Transverse colon (tissue), 4 donors: ENCODE measurements around the gene NUDT15. TPM values are rescaled to one million over a fixed set of nuclear protein-coding genes. Genes with fewer than 3 reads are reported as not detected.

Source experiments
- DNase-seq: peaks from one replicate; pipeline ENCODE4 v3.0.0-alpha.2; 2019
- H3K27ac ChIP-seq, 4 donors: fragments of 200-600 bp; sonication (generic); 2 replicates each; pipeline ENCODE4 v1.5.1; 2016 to 2018; ENCODE audit warnings: inconsistent platforms in 4 of 4
- H3K27me3 ChIP-seq: fragments of 200-600 bp; sonication (generic); 2 replicates; pipeline ENCODE4 v1.5.1; 2017; ENCODE audit warnings: inconsistent platforms
- H3K36me3 ChIP-seq, 4 donors: fragments of 200-600 bp; sonication (generic); 2 replicates each; pipeline ENCODE4 v1.5.1; 2017 to 2019; ENCODE audit warnings: inconsistent platforms in 4 of 4
- H3K4me1 ChIP-seq, 4 donors: fragments of 200-600 bp; sonication (generic); 2 replicates each; pipeline ENCODE4 v1.5.1; 2017 to 2020; ENCODE audit warnings: inconsistent platforms in 4 of 4
- H3K4me3 ChIP-seq, 4 donors: fragments of 200-600 bp; sonication (generic); 1 replicate in 1 of 4; 2 replicates in 3 of 4; pipeline versions ENCODE4 v1.5.1 to v1.6.1; 2017 to 2019; ENCODE audit warnings: inconsistent platforms in 4 of 4
- H3K9me3 ChIP-seq, 2 donors: fragments of 200-600 bp; sonication (generic); 2 replicates each; pipeline ENCODE4 v1.5.1; 2017 to 2019; ENCODE audit warnings: inconsistent platforms in 2 of 2
- CTCF ChIP-seq, 5 experiments: fragments of 200-600 bp in 3 of 5; fragments of 450-650 bp in 2 of 5; sonication (generic) in 3 of 5; IDR thresholded peaks; 1 replicate in 2 of 5; 2 replicates in 3 of 5; pipeline ENCODE4 v1.5.1; 2016 to 2017; ENCODE audit warnings: antibody characterized with exemption in 5 of 5, inconsistent platforms in 3 of 5, mild to moderate bottlenecking in 2 of 5, moderate library complexity in 1 of 5
- EP300 ChIP-seq: sonication (generic); formaldehyde crosslinking; IDR thresholded peaks from one replicate; pipeline ENCODE4 v1.6.1; 2017; ENCODE audit warnings: antibody characterized with exemption, low read depth
- POLR2A ChIP-seq: fragments of 450-650 bp; IDR thresholded peaks from one replicate; pipeline ENCODE4 v1.6.1; 2016; ENCODE audit warnings: antibody characterized with exemption, mild to moderate bottlenecking, moderate library complexity
- POLR2AphosphoS5 ChIP-seq, 3 donors: sonication (generic); formaldehyde crosslinking; IDR thresholded peaks; one replicate each; pipeline ENCODE4 v1.6.1; 2016; ENCODE audit warnings: antibody characterized with exemption in 3 of 3
- WGBS, 2 donors: methylation state at CpG; one replicate each; pipeline ENCODE4 v1.1.5; 2018; ENCODE audit warnings: low coverage in 1 of 2; 5-methylcytosine and 5-hydroxymethylcytosine counted together
- in situ Hi-C, 4 donors: fragments of 200-750 bp; cut with MboI; loops; one replicate each; pipeline versions ENCODE4 v1.15.0 to v1.15.1; 2017; ENCODE audit warnings: low sequenced_read_pairs in 3 of 4, low pct_ligation_motif_present in 1 of 4, low pct_unique_long_range_greater_than_20kb in 1 of 4
- intact Hi-C: fragments of 100-400 bp; cut with DNase I; formaldehyde crosslinking; loops from one replicate; pipeline ENCODE4 v1.15.1; 2023; ENCODE audit warnings: low total_unique reads
- total RNA-seq, 4 donors: library from RNA; depleted of rRNA; stranded (reverse); fragments of >200 nt; gene quantifications; one replicate each; pipeline ENCODE4 v1.1.0, GENCODE V29; 2016

NUDT15 gene
- total RNA-seq, 4 donors from 2014 or later = 0.40 to 16.1 (median 11.4) TPM

GRCh38 chr13:48042894-48043293 is 5.4 kb downstream of the NUDT15 start:
- no peaks in the 10 kb centered on the region for H3K9me3 ChIP-seq
- TF ChIP-seq POLR2A (no peak), POLR2AphosphoS5 (IDR thresholded peaks at IDR 0.05) (no peak), EP300 (no peak), CTCF (IDR thresholded peaks at IDR 0.05) (no peak)
- peak overlapping the region; percentile 56 to 73 (median 68) for H3K27ac ChIP-seq
- in situ Hi-C loops (no loop called here), intact Hi-C loops (no loop called here)
- H3K4me3 ChIP-seq = no peak overlapping the region
- peaks cover 0 to 4% (median 0%) of the 10 kb centered on the region in 4 donors for H3K36me3 ChIP-seq
- peaks cover 0 to 62% (median 26%) of the 10 kb centered on the region in 4 donors for H3K4me1 ChIP-seq
- no peaks in the 10 kb centered on the region for H3K27me3 ChIP-seq
- peak; percentile 22 for DNase-seq
- WGBS, 2 donors = 46 to 51% methylated on average over 2 of the region's 2 CpGs

- no peak overlapping the region for H3K4me3 ChIP-seq
- H3K4me1 ChIP-seq = peaks cover 0 to 53% (median 19%) of the 10 kb centered on the region in 4 donors
- H3K27me3 ChIP-seq = no peaks in the 10 kb centered on the region
- in situ Hi-C loops (no loop called here), intact Hi-C loops (no loop called here)
- TF ChIP-seq POLR2A = no peak
- no peak for TF ChIP-seq EP300
- TF ChIP-seq CTCF (IDR thresholded peaks at IDR 0.05) = no peak
- TF ChIP-seq POLR2AphosphoS5 (IDR thresholded peaks at IDR 0.05) = no peak
- H3K36me3 ChIP-seq = peaks cover 0 to 10% (median 0%) of the 10 kb centered on the region in 4 donors
- H3K27ac ChIP-seq = peak overlapping the region; percentile 55 to 73 (median 64)
- no peak for DNase-seq
- no peaks in the 10 kb centered on the region for H3K9me3 ChIP-seq
Observed at GRCh38 chr13:48043789-48044503, 6.4 kb downstream of the NUDT15 start.

- DNase-seq = no peak
- no peak overlapping the region for H3K4me3 ChIP-seq
- WGBS, 2 donors = 80 to 96% methylated on average over 2 to 3 of the region's 3 CpGs
- H3K27ac ChIP-seq = no peak overlapping the region
- H3K9me3 ChIP-seq = no peaks in the 10 kb centered on the region
- H3K36me3 ChIP-seq = peaks cover 0 to 19% (median 5%) of the 10 kb centered on the region in 4 donors
- TF ChIP-seq POLR2A (no peak), CTCF (IDR thresholded peaks at IDR 0.05) (no peak), EP300 (no peak), POLR2AphosphoS5 (IDR thresholded peaks at IDR 0.05) (no peak)
- no peaks in the 10 kb centered on the region for H3K27me3 ChIP-seq
- intact Hi-C loops = no loop called here
- H3K4me1 ChIP-seq = no peaks in the 10 kb centered on the region
- in situ Hi-C loops = no loop called here
Observed at GRCh38 chr13:48050550-48050949, 13.0 kb downstream of the NUDT15 start.

GRCh38 chr13:48054601-48055000 is 17.1 kb downstream of the NUDT15 start:
- Histone ChIP-seq H3K4me1 (no peaks in the 10 kb centered on the region), H3K27me3 (no peaks in the 10 kb centered on the region), H3K4me3 (no peak overlapping the region), H3K9me3 (no peaks in the 10 kb centered on the region), H3K36me3 (peaks cover 0 to 19% (median 0%) of the 10 kb centered on the region in 4 donors), H3K27ac (no peak overlapping the region)
- in situ Hi-C loops = no loop called here
- DNase-seq = no peak
- intact Hi-C loops = no loop called here
- 87 to 97% methylated on average over 6 of the region's 6 CpGs for WGBS, 2 donors
- TF ChIP-seq EP300 (no peak), POLR2AphosphoS5 (IDR thresholded peaks at IDR 0.05) (no peak), POLR2A (no peak), CTCF (IDR thresholded peaks at IDR 0.05) (no peak)
